GM19351 (cell line): ENCODE results near the gene DLEU7.

Experiments used
- ATAC-seq: cut with Tn5 transposase; IDR thresholded peaks from one replicate; pipeline ENCODE4 v1.9.1; 2021; ENCODE audit warnings: mild to moderate bottlenecking, moderate library complexity; ENCODE audit not compliant: unreplicated experiment

Gene DLEU7

GRCh38 chr13:50843257-50844083 lies at the start of gene DLEU7:
Gene DLEU7, minus strand, starts transcription at chr13:50843692. Its CDS starts 46 bp downstream, at chr13:50843646.
- ATAC-seq: no peak

DNA sequence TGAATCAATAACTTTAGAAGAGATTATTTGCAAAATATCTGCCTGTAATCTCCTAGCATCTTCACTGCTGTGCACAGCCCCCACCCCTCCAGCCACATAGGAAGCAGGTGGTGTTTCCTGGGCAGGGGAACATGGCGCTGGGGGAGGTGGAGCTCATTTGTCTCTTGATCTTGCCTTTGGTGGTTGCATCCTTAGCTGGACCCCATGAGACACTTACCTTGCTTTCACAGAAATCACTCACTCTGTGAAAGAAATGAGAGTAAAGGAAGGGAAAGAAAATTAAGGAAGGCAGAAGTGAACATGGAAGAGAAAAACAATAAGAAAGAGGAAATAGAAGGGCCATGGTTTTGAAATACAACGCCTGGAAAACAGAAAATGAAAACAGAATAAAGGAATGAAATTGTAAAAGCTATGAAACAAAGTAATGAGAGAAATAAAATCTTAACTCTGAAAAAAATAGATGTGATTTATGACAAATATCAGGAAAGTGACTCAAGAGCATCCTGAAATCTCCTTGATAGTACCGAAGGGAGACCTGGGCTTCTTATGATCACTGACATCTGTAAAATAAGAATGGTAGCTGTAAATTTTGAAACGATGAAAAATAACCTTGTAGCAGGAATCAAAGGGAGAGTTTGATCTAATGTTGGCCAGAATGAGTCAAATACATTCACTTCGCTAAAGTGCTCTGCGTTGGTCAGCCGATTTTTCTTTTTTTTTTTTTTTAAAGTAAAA lies 48.9 kb upstream of the DLEU7 start:
- ATAC-seq: no peak

- ATAC-seq: no peak
These were observed 47.7 kb upstream of the DLEU7 start for GRCh38 chr13:50891206-50891605.

GRCh38 chr13:50889317-50889716 lies 45.8 kb upstream of the DLEU7 start:
- no peak for ATAC-seq

DNA sequence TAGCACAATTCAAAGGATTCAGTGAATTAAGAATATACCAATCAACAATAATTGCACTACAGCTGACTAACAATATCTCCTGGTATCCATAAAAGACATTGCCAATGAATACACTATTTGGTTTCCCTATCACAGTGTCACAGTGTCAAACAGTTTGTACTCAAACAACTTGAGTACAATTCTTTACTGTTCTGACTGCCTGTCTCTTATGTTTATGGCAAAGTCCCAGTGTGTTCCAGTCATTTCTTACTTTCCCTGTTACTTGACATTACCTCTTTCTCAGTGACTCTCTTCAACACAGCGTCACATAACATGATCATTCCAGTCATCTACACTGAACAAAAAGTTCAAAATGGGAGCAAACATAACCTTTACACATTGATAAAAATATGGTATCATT lies 44.9 kb upstream of the DLEU7 start:
- no peak for ATAC-seq

DNA sequence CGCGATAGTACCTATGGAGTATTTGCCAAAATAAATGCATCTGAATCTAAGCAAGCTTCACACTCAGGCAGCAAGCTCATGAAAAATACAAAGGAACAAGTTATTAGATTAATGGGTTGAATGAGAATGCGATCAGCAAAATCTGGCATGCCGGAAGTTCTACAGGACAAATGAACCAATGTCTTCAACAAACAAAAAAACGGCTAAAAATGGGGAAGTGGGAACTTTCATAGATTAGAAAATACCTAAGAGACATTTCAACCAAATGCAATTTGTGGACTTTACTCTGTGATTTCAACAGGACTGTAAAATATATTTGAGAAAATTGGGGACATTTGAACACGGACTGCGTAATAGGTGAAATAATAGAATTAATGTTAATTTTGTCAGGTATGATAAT lies 43.7 kb upstream of the DLEU7 start:
- no peak for ATAC-seq

DNA sequence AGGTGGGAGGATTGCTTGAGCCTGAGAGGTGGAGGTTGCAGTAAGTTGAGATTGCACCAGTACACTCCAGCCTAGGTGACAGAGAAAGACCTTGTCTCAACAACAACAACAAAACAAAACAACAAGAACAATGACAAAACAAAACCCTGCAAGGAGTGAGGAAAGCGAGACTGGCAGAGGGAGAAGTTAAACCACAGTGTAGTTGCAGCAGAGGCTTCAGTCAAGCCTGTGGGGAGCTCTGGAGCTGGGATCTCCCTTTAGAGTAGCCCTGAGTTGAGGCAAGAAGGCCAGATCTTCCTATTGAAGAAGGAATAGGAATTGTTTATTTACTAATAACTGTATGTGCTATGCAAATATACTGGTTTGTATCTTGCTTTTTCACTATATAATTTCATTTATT lies 40.8 kb upstream of the DLEU7 start:
- no peak for ATAC-seq

DNA sequence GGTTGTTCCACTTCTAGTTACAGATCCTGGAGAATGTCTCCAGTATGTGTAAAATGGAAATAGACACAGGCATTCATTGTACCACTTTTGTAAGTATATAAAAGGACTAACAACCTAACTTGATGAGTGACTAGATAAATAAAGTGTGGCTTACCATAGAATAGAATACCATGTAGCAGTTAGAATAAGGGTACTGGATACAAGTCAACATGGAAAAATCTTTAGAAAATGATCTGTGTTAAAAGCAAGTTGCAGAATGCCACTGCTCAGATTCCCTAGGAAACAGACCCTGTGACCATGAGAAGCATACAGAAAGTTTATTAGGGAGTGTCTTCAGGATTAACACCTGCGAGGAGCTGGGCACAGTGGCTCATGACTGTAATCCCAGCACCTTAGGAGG lies 40.2 kb upstream of the DLEU7 start:
- ATAC-seq: no peak

- no peak for ATAC-seq
These were observed 39.4 kb upstream of the DLEU7 start for GRCh38 chr13:50882816-50883435.

DNA sequence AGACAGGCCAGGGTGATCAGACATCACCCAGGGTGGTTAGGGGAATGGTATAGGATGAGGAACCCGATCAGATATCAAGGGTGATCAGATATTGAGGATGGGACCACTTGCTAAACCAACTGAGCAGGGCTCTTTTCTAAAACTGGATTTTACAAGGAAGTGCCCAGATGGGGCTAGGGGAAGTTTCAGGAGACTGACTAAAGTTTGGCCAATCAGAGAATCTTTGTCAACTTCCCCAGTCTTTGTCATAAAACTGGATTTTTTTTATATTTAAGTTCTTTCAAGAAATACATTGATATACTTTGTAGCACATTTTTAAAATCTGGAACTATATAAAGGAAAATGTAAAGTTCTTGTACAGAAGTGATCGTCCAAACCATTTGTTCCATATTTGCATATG lies 30.5 kb upstream of the DLEU7 start:
- ATAC-seq: no peak

DNA sequence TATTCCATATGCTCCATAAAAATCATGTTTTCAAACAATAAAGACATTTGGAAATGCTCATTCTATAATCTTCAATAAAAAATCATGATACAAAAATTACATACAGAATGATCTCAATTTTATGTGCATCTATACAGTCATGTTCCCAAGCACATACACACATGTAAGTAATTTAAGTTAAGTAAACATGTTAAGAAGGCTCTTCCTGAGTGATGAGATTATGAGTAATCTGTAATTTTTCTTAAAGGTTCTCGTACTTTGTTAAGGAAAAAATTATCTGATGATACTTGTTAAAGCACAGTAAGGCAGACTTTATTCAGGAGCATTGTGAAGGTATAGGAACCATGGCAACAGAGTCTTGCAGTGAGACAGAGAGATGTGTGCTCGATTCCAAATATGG lies 30.0 kb upstream of the DLEU7 start:
- no peak for ATAC-seq

DNA sequence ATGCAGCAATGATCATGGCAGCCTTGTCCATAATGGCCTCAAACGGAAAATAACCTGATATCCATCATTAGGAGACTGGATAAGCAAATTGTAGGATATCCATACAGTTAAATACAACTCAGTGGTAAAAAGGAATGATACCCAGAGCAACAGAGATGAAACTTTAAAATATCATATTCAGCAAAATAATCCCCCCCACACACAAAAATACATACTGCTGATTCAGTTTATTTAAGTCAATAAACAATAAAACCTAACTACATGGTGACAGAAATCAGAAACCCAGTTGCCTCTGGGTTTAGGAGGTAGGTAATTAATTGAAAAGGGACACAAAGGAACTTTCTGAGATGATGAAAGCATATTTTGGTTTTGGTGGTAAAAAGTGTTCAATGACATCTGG lies 27.9 kb upstream of the DLEU7 start:
- no peak for ATAC-seq

GRCh38 chr13:50867637-50867945 lies 24.1 kb upstream of the DLEU7 start:
- ATAC-seq: no peak

DNA sequence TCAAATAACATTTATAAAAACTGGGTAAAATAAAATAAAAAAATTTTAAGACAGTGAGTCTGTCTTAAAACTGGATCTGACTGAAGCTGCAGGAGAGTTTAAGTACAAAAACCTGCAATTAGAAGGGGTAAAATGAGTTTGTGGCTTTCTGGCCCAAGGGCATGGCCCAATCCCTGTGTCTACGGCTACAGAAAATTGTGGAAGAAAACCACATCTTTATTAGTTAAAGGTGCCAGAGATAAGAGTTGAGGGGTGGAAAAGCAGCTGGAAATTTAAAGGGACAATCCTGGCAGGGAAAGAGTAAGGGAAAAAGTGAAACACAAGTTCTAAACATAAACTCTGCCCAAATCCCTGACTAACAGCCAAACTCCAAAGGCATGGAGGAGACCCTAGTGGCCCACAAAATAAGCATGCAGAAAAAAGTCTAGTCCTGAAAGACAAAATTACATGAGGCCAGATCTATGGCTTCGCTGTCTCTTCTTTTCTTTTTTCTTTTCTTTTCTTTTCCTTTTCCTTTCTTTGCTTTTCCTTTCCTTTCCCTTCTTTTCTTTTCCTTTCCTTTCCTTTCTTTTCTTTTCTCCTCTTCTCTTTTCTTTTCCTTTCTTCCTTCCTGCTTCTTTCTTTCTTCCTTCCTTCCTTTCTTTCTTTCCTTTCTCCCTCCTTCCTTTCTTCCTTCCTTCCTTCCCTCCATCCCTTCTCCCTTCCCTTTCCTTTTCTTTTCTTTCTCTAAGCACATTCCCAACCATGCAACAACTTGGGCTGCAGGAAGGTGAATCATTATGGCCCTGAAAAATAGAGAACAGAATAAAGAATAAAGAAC lies 23.5 kb upstream of the DLEU7 start:
- ATAC-seq: no peak

DNA sequence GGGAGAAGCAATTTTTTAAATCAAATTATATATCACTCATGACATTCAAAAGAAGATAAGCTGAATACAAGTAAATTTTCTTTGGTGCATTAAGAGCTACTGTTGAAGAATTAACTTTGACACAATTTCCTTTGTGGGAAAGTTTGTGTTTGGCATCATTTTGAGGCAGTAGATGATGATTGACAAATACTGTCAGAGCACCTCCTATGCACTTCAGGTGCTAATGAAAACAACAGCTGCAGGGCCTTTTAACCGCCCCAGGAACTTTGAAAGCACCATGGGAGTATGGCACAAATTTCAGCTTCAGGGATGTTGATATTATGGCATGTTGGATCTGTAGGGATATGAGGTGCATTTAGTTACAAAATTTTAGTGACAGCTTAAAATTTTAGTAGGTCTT lies 21.0 kb upstream of the DLEU7 start:
- ATAC-seq: no peak

- ATAC-seq: no peak
These were observed 12.2 kb upstream of the DLEU7 start for GRCh38 chr13:50855681-50856080.

DNA sequence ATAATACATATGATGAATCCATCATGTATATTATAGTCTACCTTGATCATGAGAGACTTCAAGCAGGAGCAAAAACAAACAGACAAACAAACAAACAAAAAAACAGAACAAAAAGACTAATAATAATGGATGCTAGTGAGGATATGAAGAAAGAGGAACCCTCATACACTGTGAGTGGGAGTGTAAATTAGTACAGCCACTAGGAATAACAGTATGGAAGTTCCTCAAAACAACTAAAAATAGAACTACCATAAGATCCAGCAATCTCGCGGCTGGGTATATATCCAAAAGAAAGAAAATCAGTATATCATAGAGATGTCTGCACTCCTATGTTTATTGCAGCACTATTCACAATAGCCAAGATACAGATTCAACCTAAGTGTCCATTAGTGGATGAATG lies 7.0 kb upstream of the DLEU7 start:
- ATAC-seq: no peak

DNA sequence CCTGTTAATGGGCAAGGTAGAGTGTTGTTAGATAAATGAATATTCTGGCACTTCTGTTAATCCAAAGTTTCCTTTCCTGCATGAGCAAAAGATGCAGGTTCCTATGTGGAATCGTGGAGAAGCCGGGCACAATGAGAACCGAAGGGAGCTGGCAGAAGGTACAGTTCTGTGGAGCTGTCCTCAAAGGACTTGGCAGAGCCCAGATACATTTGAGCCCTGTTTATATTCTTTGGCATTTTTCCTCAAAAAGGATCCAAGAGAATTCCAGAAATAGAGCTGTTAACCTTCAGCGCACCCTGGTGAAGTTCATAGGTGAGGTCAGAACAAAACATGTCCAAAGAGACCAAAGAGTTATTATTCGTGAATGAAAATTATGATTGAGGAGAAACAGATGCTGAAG lies 4.0 kb upstream of the DLEU7 start:
- ATAC-seq: no peak

GRCh38 chr13:50846861-50847475 lies 3.5 kb upstream of the DLEU7 start:
- no peak for ATAC-seq

DNA sequence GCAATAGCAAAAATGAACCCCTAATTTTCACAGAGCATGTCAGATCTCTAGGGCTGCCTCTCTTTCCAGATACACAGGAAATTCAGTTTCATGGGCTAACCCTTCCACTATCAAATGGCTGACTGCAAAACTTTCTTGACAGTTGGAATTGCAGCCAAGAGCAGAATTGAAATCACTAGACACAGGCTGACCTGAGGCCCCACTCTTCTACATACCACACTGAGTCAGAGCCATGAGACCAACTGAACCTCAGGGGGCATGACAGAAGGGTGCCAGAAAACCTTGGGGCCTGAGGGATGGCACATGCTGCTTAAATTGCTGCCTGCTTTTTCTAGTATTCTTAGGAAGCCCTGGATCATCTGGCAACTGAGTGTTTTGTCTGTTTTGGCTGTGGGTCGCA lies 1.7 kb upstream of the DLEU7 start:
- ATAC-seq: no peak
